B cell (primary cell): ENCODE results near the gene RBM44.

Source experiments
- EZH2 ChIP-seq: IDR thresholded peaks from 2 replicates; pipeline ENCODE4 v1.6.1; 2012; ENCODE audit warnings: borderline replicate concordance, low read depth, mild to moderate bottlenecking, moderate library complexity, low read length; ENCODE audit not compliant: insufficient read depth, poor library complexity, severe bottlenecking
- TF ChIP-seq, protein P1 (sequence below): fragments of 200-600 bp; IDR thresholded peaks from one replicate; pipeline ENCODE4 v1.8.0; 2022; ENCODE audit warnings: antibody characterized with exemption, mild to moderate bottlenecking

DNA sequence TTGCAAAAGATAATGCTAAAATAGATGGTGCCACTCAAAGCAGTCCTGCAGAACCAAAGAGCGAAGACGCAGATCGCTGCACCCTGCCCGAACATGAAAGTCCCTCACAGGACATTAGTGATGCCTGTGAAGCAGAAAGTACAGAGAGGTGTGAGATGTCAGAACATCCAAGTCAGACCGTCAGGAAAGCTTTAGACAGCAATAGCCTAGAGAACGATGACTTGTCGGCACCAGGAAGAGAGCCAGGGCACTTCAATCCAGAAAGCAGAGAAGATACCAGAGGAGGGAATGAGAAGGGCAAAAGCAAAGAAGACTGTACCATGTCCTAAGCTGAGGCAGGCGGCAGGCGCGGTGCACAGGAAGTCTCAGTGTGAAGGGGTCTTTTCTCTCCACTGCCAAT lies 34.8 kb upstream of the RBM44 start:
- no peak for TF ChIP-seq EZH2
- TF ChIP-seq, protein P1, sequence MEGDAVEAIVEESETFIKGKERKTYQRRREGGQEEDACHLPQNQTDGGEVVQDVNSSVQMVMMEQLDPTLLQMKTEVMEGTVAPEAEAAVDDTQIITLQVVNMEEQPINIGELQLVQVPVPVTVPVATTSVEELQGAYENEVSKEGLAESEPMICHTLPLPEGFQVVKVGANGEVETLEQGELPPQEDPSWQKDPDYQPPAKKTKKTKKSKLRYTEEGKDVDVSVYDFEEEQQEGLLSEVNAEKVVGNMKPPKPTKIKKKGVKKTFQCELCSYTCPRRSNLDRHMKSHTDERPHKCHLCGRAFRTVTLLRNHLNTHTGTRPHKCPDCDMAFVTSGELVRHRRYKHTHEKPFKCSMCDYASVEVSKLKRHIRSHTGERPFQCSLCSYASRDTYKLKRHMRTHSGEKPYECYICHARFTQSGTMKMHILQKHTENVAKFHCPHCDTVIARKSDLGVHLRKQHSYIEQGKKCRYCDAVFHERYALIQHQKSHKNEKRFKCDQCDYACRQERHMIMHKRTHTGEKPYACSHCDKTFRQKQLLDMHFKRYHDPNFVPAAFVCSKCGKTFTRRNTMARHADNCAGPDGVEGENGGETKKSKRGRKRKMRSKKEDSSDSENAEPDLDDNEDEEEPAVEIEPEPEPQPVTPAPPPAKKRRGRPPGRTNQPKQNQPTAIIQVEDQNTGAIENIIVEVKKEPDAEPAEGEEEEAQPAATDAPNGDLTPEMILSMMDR, result no peak
